H1 (cell line): Measurements from ENCODE around the gene RPS6KA2.

Experiments used
- BACH1 ChIP-seq: IDR thresholded peaks from 2 replicates; pipeline ENCODE4 v1.6.1; 2012; ENCODE audit warnings: low read length, improper control_type of control experiment
- CBX8 ChIP-seq: fragments of 300-800, 300-1000 bp; sonication (generic); IDR thresholded peaks from 2 replicates; pipeline ENCODE4 v1.7.1; 2016; ENCODE audit warnings: low read depth, low read length, borderline replicate concordance
- FOSL1 ChIP-seq: IDR thresholded peaks from 2 replicates; pipeline ENCODE4 v1.6.1; 2011; ENCODE audit warnings: mild to moderate bottlenecking, low read depth, low read length, moderate library complexity; ENCODE audit not compliant: insufficient read depth
- NRF1 ChIP-seq: IDR thresholded peaks from 2 replicates; pipeline ENCODE4 v1.6.1; 2011; ENCODE audit warnings: mild to moderate bottlenecking, low read depth, low read length, improper control_type of control experiment
- POLR2A ChIP-seq, 2 experiments: IDR thresholded peaks; 1 replicate in 1 of 2; 2 replicates in 1 of 2; pipeline ENCODE4 v1.6.1; 2011; ENCODE audit warnings: low read depth in 2 of 2, low read length in 2 of 2, mild to moderate bottlenecking in 2 of 2; ENCODE audit errors: control extremely low read depth in 1 of 2
- SRF ChIP-seq: IDR thresholded peaks from 2 replicates; pipeline ENCODE4 v1.6.1; 2011; ENCODE audit warnings: mild to moderate bottlenecking, low read depth, low read length, moderate library complexity
- ZNF274 ChIP-seq: IDR thresholded peaks from 2 replicates; pipeline ENCODE4 v1.7.0; 2012; ENCODE audit warnings: low read length, borderline replicate concordance; ENCODE audit errors: extremely low read depth
- TF ChIP-seq, protein P1 (sequence below), 3 experiments: IDR thresholded peaks; 1 replicate in 2 of 3; 2 replicates in 1 of 3; pipeline versions ENCODE4 v1.5.1 to v1.6.1; 2011; ENCODE audit warnings: low read length in 3 of 3, mild to moderate bottlenecking in 3 of 3, inconsistent platforms in 2 of 3, low read depth in 1 of 3, moderate library complexity in 1 of 3; ENCODE audit not compliant: insufficient read depth in 1 of 3; ENCODE audit errors: control extremely low read depth in 1 of 3

- no peak for TF ChIP-seq FOSL1
- TF ChIP-seq, protein P1, sequence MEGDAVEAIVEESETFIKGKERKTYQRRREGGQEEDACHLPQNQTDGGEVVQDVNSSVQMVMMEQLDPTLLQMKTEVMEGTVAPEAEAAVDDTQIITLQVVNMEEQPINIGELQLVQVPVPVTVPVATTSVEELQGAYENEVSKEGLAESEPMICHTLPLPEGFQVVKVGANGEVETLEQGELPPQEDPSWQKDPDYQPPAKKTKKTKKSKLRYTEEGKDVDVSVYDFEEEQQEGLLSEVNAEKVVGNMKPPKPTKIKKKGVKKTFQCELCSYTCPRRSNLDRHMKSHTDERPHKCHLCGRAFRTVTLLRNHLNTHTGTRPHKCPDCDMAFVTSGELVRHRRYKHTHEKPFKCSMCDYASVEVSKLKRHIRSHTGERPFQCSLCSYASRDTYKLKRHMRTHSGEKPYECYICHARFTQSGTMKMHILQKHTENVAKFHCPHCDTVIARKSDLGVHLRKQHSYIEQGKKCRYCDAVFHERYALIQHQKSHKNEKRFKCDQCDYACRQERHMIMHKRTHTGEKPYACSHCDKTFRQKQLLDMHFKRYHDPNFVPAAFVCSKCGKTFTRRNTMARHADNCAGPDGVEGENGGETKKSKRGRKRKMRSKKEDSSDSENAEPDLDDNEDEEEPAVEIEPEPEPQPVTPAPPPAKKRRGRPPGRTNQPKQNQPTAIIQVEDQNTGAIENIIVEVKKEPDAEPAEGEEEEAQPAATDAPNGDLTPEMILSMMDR (IDR thresholded peaks at IDR 0.05; ENCODE audit: control extremely low read depth in 1 of 3, insufficient read depth in 1 of 3, low read depth in 1 of 3, low read length in 3 of 3), result no peak
- no peak for TF ChIP-seq BACH1
- no peak for TF ChIP-seq ZNF274
- no peak for TF ChIP-seq POLR2A (IDR thresholded peaks at IDR 0.05; ENCODE audit: control extremely low read depth in 1 of 2, low read depth in 2 of 2, low read length in 2 of 2)
- no peak for TF ChIP-seq SRF
- TF ChIP-seq CBX8, result no peak
- TF ChIP-seq NRF1, result no peak
Measured at GRCh38 chr6:166610069-166610468, 17.0 kb downstream of the RPS6KA2 start.
